ENCODE data around the gene CSDE1. TPM values are rescaled to one million over a fixed set of nuclear protein-coding genes. Genes with fewer than 3 reads are reported as not detected.
"Not testable (repeated sequence)": the region's sequence is repeated elsewhere in the genome, so short reads cannot be mapped to it uniquely, and the experiment has no call there.

CSDE1 gene
- total RNA-seq, 4 donors from 2014 or later = 342 to 1,039 (median 551) TPM

- H3K4me3 ChIP-seq (ENCODE audit: low read depth, poor library complexity, severe bottlenecking) = no peak overlapping the region
- intact Hi-C loops (cut with DNase I; ENCODE audit: low total_unique reads) = no loop called here
- no peak for DNase-seq (ENCODE audit: low spot score in 2 of 2)
- 17 to 18% methylated on average over 6 of the region's 6 CpGs for WGBS, 2 donors
- TF ChIP-seq CTCF (IDR thresholded peaks at IDR 0.05) = no peak
These were observed 560 bp upstream of the CSDE1 start for GRCh38 chr1:114758256-114758832.

DNA sequence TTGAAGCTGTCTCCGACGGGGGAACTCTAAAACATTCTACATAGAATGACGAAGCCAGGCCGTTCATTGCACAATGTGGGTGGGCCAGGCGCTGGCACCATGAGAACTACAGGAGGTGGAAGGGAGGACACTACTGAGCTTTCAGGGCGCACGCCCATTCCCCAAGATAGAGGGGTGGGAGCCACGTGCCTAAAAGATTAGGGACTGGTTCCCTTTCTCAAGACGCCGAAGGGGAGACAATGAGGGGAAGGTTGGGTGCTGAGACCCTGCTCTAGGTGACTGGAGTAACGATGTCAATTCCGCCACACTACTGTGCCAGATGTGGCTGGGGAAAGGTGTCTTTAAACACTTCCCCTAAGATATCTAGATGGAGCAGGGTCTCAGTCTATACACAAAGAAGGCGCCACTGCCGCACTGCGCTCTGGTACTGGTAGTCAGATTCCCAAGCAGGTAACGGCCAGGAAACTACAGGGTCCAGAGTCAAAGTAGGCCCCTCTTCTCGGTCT, 782 bp downstream of the CSDE1 start:
- WGBS, 2 donors = 1 to 2% methylated on average over 16 to 17 of the region's 17 CpGs

GRCh38 chr1:114756009-114756892, 1.5 kb downstream of the CSDE1 start:
- peak overlapping the region; percentile 100 for H3K4me3 ChIP-seq (ENCODE audit: low read depth, poor library complexity, severe bottlenecking)
- intact Hi-C loops (cut with DNase I; ENCODE audit: low total_unique reads) = no loop called here
- 25 to 26% methylated on average over 14 of the region's 14 CpGs for WGBS, 2 donors
- DNase-seq (ENCODE audit: low spot score in 2 of 2) = no peak
- TF ChIP-seq CTCF (IDR thresholded peaks at IDR 0.05) (no peak), POLR2A (IDR thresholded peaks at IDR 0.05) (no peak)

More for the DNA sequence above, 782 bp downstream of the CSDE1 start:
- H3K4me3 ChIP-seq (ENCODE audit: low read depth, poor library complexity, severe bottlenecking) = peak overlapping the region; percentile 100
- intact Hi-C loops (cut with DNase I; ENCODE audit: low total_unique reads) = no loop called here
- TF ChIP-seq POLR2A (IDR thresholded peaks at IDR 0.05) (no peak), CTCF (IDR thresholded peaks at IDR 0.05) (no peak)
- peak; percentile 71 to 92 for DNase-seq (ENCODE audit: low spot score in 2 of 2)

GRCh38 chr1:114755006-114755931, 2.5 kb downstream of the CSDE1 start:
- TF ChIP-seq POLR2A (IDR thresholded peaks at IDR 0.05) (no peak), CTCF (IDR thresholded peaks at IDR 0.05) (no peak)
- no peak for DNase-seq (ENCODE audit: low spot score in 2 of 2)
- 36 to 41% methylated on average over 7 of the region's 7 CpGs for WGBS, 2 donors
- no peak overlapping the region for H3K4me3 ChIP-seq (ENCODE audit: low read depth, poor library complexity, severe bottlenecking)
- intact Hi-C loops (cut with DNase I; ENCODE audit: low total_unique reads) = no loop called here

- H3K4me3 ChIP-seq (ENCODE audit: low read depth, poor library complexity, severe bottlenecking); intact Hi-C loops (cut with DNase I; ENCODE audit: low total_unique reads); DNase-seq (ENCODE audit: low spot score in 2 of 2): not testable (repeated sequence)
- WGBS, 2 donors = 87 to 89% methylated on average over 6 of the region's 6 CpGs
These were observed 4.1 kb downstream of the CSDE1 start for GRCh38 chr1:114753702-114754101.

Data from lower leg skin (tissue), 4 donors.